NCI-H1436 (cell line): ENCODE data around the gene EHF.

Source experiments
- DNase-seq: peaks from one replicate; lab custom pipeline; 2025; lab: John Stamatoyannopoulos, UW

The EHF gene

GRCh38 chr11:34602245-34602644, 18.6 kb upstream of the EHF start:
- no peak for DNase-seq

GRCh38 chr11:34603129-34604001, 17.5 kb upstream of the EHF start:
- DNase-seq: no peak

- DNase-seq: no peak
These were observed 16.7 kb upstream of the EHF start for GRCh38 chr11:34604145-34604544.

GRCh38 chr11:34604911-34605310, 16.0 kb upstream of the EHF start:
- DNase-seq: no peak

GRCh38 chr11:34605481-34606325, 15.2 kb upstream of the EHF start:
- DNase-seq: no peak

GRCh38 chr11:34606326-34607120, 14.4 kb upstream of the EHF start:
- no peak for DNase-seq

GRCh38 chr11:34609187-34609751, 11.6 kb upstream of the EHF start:
- DNase-seq: no peak

- no peak for DNase-seq
These were observed 11.0 kb upstream of the EHF start for GRCh38 chr11:34609850-34610249.

GRCh38 chr11:34610324-34611041, 10.4 kb upstream of the EHF start:
- no peak for DNase-seq

GRCh38 chr11:34613015-34613414, 7.9 kb upstream of the EHF start:
- no peak for DNase-seq

GRCh38 chr11:34613552-34614056, 7.3 kb upstream of the EHF start:
- DNase-seq: no peak

GRCh38 chr11:34614344-34615104, 6.4 kb upstream of the EHF start:
- DNase-seq: no peak

- no peak for DNase-seq
These were observed 4.8 kb upstream of the EHF start for GRCh38 chr11:34616086-34616485.

- DNase-seq: no peak
These were observed 3.9 kb upstream of the EHF start for GRCh38 chr11:34616830-34617504.

GRCh38 chr11:34618406-34618805, 2.5 kb upstream of the EHF start:
- no peak for DNase-seq

- DNase-seq: no peak
These were observed 1.8 kb upstream of the EHF start for GRCh38 chr11:34619062-34619516.

GRCh38 chr11:34620202-34620601, 691 bp upstream of the EHF start:
- DNase-seq: no peak

GRCh38 chr11:34621876-34622275, 983 bp downstream of the EHF start:
- no peak for DNase-seq

- no peak for DNase-seq
These were observed 2.6 kb downstream of the EHF start for GRCh38 chr11:34623463-34623862.

GRCh38 chr11:34624069-34624468, 3.2 kb downstream of the EHF start:
- DNase-seq: no peak
